Neuronal stem cell (in vitro differentiated cells): ENCODE results near the gene KAT2B.

Experiments
- DNase-seq: peaks from one replicate; pipeline ENCODE4 v3.0.0-alpha.2; 2013; ENCODE audit warnings: low spot score
- H2AFZ ChIP-seq: one replicate; pipeline ENCODE4 v1.6.1; 2013; ENCODE audit warnings: mild to moderate bottlenecking, low read length, inconsistent platforms
- H2AK5ac ChIP-seq: 2 replicates; pipeline ENCODE4 v1.6.1; 2013; ENCODE audit warnings: low read depth, mild to moderate bottlenecking, inconsistent platforms, low read length, moderate library complexity, mixed read lengths
- H2BK120ac ChIP-seq: 2 replicates; pipeline ENCODE4 v1.6.1; 2013; ENCODE audit warnings: low read depth, mild to moderate bottlenecking, inconsistent platforms, low read length, moderate library complexity, mixed read lengths
- H2BK12ac ChIP-seq: one replicate; pipeline ENCODE4 v1.6.1; 2013; ENCODE audit warnings: low read length, inconsistent platforms
- H2BK15ac ChIP-seq: 2 replicates; pipeline ENCODE4 v1.6.1; 2013; ENCODE audit warnings: mild to moderate bottlenecking, low read length, inconsistent platforms, mixed read lengths
- H2BK5ac ChIP-seq: one replicate; pipeline ENCODE4 v1.6.1; 2013; ENCODE audit warnings: inconsistent platforms, mild to moderate bottlenecking, low read length, moderate library complexity
- H3K14ac ChIP-seq: one replicate; pipeline ENCODE4 v1.6.1; 2013; ENCODE audit warnings: low read length, inconsistent platforms
- H3K18ac ChIP-seq: 2 replicates; pipeline ENCODE4 v1.6.1; 2013; ENCODE audit warnings: low read length, inconsistent platforms
- H3K23ac ChIP-seq: 2 replicates; pipeline ENCODE4 v1.6.1; 2013; ENCODE audit warnings: low read depth, mild to moderate bottlenecking, mixed read lengths, low read length, inconsistent platforms; ENCODE audit not compliant: poor library complexity
- H3K27ac ChIP-seq: replicated peaks from 3 replicates; pipeline ENCODE4 v1.5.1; 2013; ENCODE audit warnings: low read length, inconsistent platforms
- H3K27me3 ChIP-seq, 3 experiments: 2 replicates each; pipeline ENCODE4 v1.6.1; 2013; ENCODE audit warnings: low read length in 3 of 3, mild to moderate bottlenecking in 2 of 3, inconsistent platforms in 1 of 3, low read depth in 1 of 3, mixed read lengths in 1 of 3, moderate library complexity in 1 of 3; ENCODE audit not compliant: control insufficient read depth in 3 of 3, insufficient read depth in 3 of 3
- H3K36me3 ChIP-seq, 2 donors: replicated peaks in 1 of 2; 2 replicates each; pipeline ENCODE4 v1.6.1; 2013; ENCODE audit warnings: low read length in 2 of 2; ENCODE audit not compliant: control insufficient read depth in 2 of 2, insufficient read depth in 2 of 2
- H3K4ac ChIP-seq: 2 replicates; pipeline ENCODE4 v1.6.1; 2013; ENCODE audit warnings: inconsistent platforms, mild to moderate bottlenecking, low read length, moderate library complexity
- H3K4me1 ChIP-seq, 2 donors: 1 replicate in 1 of 2; 2 replicates in 1 of 2; pipeline ENCODE4 v1.6.1; 2013; ENCODE audit warnings: low read length in 2 of 2, low read depth in 1 of 2; ENCODE audit not compliant: control insufficient read depth in 2 of 2, insufficient read depth in 1 of 2
- H3K4me2 ChIP-seq: one replicate; pipeline ENCODE4 v1.6.1; 2013; ENCODE audit warnings: mild to moderate bottlenecking, low read length, inconsistent platforms; ENCODE audit not compliant: insufficient read depth, poor library complexity, severe bottlenecking
- H3K4me3 ChIP-seq, 2 donors: 2 replicates each; pipeline ENCODE4 v1.5.1; 2013; ENCODE audit warnings: low read length in 2 of 2, mild to moderate bottlenecking in 2 of 2, inconsistent platforms in 1 of 2, moderate library complexity in 1 of 2
- H3K79me1 ChIP-seq: one replicate; pipeline ENCODE4 v1.6.1; 2013; ENCODE audit warnings: low read depth, mild to moderate bottlenecking, inconsistent platforms, low read length, moderate library complexity
- H3K9ac ChIP-seq: one replicate; pipeline ENCODE4 v1.6.1; 2013; ENCODE audit warnings: mild to moderate bottlenecking, low read depth, low read length, inconsistent platforms; ENCODE audit not compliant: poor library complexity
- H3K9me3 ChIP-seq, 2 donors: replicated peaks in 1 of 2; 2 replicates each; pipeline versions ENCODE3 to v1.6.1; 2013; ENCODE audit warnings: low read length in 2 of 2, mild to moderate bottlenecking in 2 of 2, inconsistent platforms in 1 of 2, low read depth in 1 of 2, mixed read lengths in 1 of 2, moderate library complexity in 1 of 2; ENCODE audit not compliant: control insufficient read depth in 2 of 2, insufficient read depth in 1 of 2
- H4K8ac ChIP-seq: one replicate; pipeline ENCODE4 v1.6.1; 2013; ENCODE audit warnings: low read depth, mild to moderate bottlenecking, inconsistent platforms, low read length, moderate library complexity
- H4K91ac ChIP-seq: one replicate; pipeline ENCODE4 v1.6.1; 2013; ENCODE audit warnings: low read length, low read depth, mild to moderate bottlenecking, inconsistent platforms; ENCODE audit not compliant: poor library complexity
- WGBS, 2 donors: extraction: QIAGEN DNeasy Blood & Tissue Kit; methylation state at CpG; one replicate each; pipeline ENCODE4 v1.1.7; 2013; ENCODE audit warnings: missing lambda C conversion rate in 2 of 2, mixed read lengths in 1 of 2; ENCODE audit not compliant: insufficient read length in 2 of 2, insufficient replicate concordance in 1 of 2; ENCODE audit errors: extremely low coverage in 2 of 2; 5-methylcytosine and 5-hydroxymethylcytosine counted together

The KAT2B gene

GRCh38 chr3:20185679-20186599 lies 145.7 kb downstream of the KAT2B start, which contains the start of gene SGO1:
SGO1 (minus strand) TSS chr3:20186206; CDS start chr3:20184027, 2,179 bp downstream.
- H2BK120ac ChIP-seq, result no peak within 1 kb of the TSS
- no peak within 1 kb of the TSS for H2BK12ac ChIP-seq
- H2BK15ac ChIP-seq, result no peak within 1 kb of the TSS
- no CpG with 5 or more reads among the region's 65 CpGs for WGBS, 2 donors
- H3K4me1 ChIP-seq, result no peaks in the 10 kb centered on the region
- H4K8ac ChIP-seq, result no peak within 1 kb of the TSS
- H3K18ac ChIP-seq, result peak within 1 kb of the TSS; percentile 95
- H3K27me3 ChIP-seq, result peaks cover 0 to 3% (median 0%) of the 10 kb centered on the region in 3 experiments
- no peak within 1 kb of the TSS for H4K91ac ChIP-seq
- H3K14ac ChIP-seq, result peak within 1 kb of the TSS; percentile 84
- no peak within 1 kb of the TSS for H2AK5ac ChIP-seq
- H2BK5ac ChIP-seq, result peak within 1 kb of the TSS; percentile 95
- H3K4me2 ChIP-seq, result peak within 1 kb of the TSS; percentile 55
- H3K4me3 ChIP-seq, result peak within 1 kb of the TSS; percentile 58 to 89
- H3K9me3 ChIP-seq, result no peaks in the 10 kb centered on the region
- H3K4ac ChIP-seq, result no peak within 1 kb of the TSS
- H3K27ac ChIP-seq, result peak within 1 kb of the TSS; percentile 91
- peaks cover 5 to 30% of the 10 kb centered on the region in 2 donors for H3K36me3 ChIP-seq
- peaks cover 2% of the 10 kb centered on the region for H3K79me1 ChIP-seq
- peak within 1 kb of the TSS; percentile 92 for H3K23ac ChIP-seq
- H3K9ac ChIP-seq, result peak within 1 kb of the TSS; percentile 88
- H2AFZ ChIP-seq, result peak within 1 kb of the TSS; percentile 91
- DNase-seq, result peak; percentile 95

DNA sequence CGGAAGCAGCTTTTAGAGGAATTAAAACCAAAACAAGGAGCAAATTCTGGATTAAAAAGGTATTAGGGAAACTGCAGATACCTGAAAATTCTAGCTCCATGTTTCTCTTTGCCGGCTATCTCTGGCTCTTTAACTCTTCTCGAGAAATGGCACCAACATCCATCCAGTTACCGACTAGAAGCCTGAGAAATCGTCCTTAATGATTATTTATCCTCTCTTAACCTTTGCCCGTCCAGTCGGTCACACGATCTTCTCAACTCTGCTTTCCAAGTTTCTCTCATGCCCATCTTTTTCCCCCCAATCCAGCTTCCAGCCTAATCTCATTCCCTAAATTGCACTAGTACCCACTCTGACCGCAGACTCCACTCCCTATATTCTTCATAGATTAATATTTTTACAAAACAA lies 146.4 kb downstream of the KAT2B start:
- WGBS, 2 donors, result no CpG with 5 or more reads among the region's 9 CpGs
- H3K27ac ChIP-seq, result peak overlapping the region; percentile 89
- DNase-seq, result no peak
- no peak overlapping the region for H3K14ac ChIP-seq
- H4K91ac ChIP-seq, result no peak overlapping the region
- H2BK12ac ChIP-seq, result no peak overlapping the region
- no peak overlapping the region for H3K9ac ChIP-seq
- H3K36me3 ChIP-seq, result peaks cover 5 to 24% of the 10 kb centered on the region in 2 donors
- no peak overlapping the region for H4K8ac ChIP-seq
- H3K4ac ChIP-seq, result no peak overlapping the region
- H3K4me1 ChIP-seq, result no peaks in the 10 kb centered on the region
- peak overlapping the region; percentile 91 for H2AFZ ChIP-seq
- H3K27me3 ChIP-seq, result peaks cover 0 to 3% (median 0%) of the 10 kb centered on the region in 3 experiments
- no peaks in the 10 kb centered on the region for H3K9me3 ChIP-seq
- H3K4me2 ChIP-seq, result peak overlapping the region; percentile 55
- H3K4me3 ChIP-seq, result peak overlapping the region; percentile 58 to 84
- H2AK5ac ChIP-seq, result no peak overlapping the region
- no peak overlapping the region for H3K18ac ChIP-seq
- H2BK15ac ChIP-seq, result no peak overlapping the region
- H2BK120ac ChIP-seq, result no peak overlapping the region
- H2BK5ac ChIP-seq, result no peak overlapping the region
- H3K79me1 ChIP-seq, result peaks cover 2% of the 10 kb centered on the region
- H3K23ac ChIP-seq, result no peak overlapping the region

DNA sequence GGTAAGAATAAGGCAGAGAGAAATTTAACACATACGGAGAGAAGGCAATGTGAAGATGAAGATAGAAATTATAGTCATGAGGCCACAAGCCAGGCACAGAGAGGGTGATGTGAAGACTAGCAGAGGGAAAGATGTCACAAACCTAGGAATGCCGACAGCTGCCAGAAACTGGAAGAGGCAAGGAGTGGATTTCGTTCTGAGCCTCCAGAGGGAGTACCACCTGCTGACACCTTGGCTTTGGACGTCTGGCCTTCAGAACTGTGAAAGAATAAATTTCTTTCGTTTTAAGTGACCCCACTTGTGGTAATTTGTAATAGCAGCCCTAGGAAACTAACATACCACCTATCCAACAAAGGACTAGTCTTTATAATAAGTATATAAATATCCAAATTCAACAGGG lies 150.7 kb downstream of the KAT2B start:
- H3K14ac ChIP-seq, result no peak overlapping the region
- peaks cover 0 to 7% (median 0%) of the 10 kb centered on the region in 3 experiments for H3K27me3 ChIP-seq
- H3K23ac ChIP-seq, result no peak overlapping the region
- H4K91ac ChIP-seq, result no peak overlapping the region
- no peaks in the 10 kb centered on the region for H3K36me3 ChIP-seq
- no peak overlapping the region for H2BK15ac ChIP-seq
- H3K18ac ChIP-seq, result no peak overlapping the region
- no CpG with 5 or more reads among the region's 5 CpGs for WGBS, 2 donors
- no peak overlapping the region for H3K9ac ChIP-seq
- H2BK120ac ChIP-seq, result no peak overlapping the region
- H2BK12ac ChIP-seq, result no peak overlapping the region
- no peak overlapping the region for H4K8ac ChIP-seq
- no peaks in the 10 kb centered on the region for H3K79me1 ChIP-seq
- no peak for DNase-seq
- H3K9me3 ChIP-seq, result no peaks in the 10 kb centered on the region
- H2AFZ ChIP-seq, result no peak overlapping the region
- no peak overlapping the region for H3K4me3 ChIP-seq
- no peak overlapping the region for H3K27ac ChIP-seq
- no peaks in the 10 kb centered on the region for H3K4me1 ChIP-seq
- no peak overlapping the region for H3K4ac ChIP-seq
- no peak overlapping the region for H2BK5ac ChIP-seq
- no peak overlapping the region for H3K4me2 ChIP-seq
- H2AK5ac ChIP-seq, result no peak overlapping the region

DNA sequence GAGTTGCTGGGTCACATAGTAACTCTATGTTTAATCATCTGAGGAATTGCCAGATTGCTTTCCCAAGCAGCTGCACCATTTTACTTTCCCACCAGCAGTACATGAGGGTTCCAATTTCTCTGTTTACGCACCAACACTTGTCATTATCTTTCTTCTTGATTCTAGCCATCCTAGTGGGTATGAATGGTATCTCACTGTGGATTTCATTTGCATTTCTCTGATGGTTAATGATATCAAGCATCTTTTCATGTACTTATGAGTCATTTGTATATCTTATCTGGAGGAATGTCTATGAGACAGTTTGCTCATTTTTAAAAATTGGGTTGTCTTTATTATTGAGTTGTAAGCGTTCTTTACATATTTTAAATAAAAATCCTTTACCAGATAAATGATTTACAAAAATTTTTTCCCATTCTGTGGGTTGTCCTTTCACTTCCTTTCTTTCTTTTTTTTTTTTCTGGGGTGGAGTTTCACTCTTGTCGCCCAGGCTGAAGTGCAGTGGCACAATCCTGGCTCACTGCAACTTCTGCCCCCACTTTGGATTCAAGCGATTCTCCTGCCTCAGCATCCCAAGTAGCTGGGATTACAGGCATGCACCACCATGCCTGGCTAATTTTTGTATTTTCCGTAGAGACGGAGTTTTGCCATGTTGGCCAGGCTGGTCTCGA lies 154.7 kb downstream of the KAT2B start:
- H2AFZ ChIP-seq, result no peak overlapping the region
- no peaks in the 10 kb centered on the region for H3K79me1 ChIP-seq
- DNase-seq, result no peak
- no peak overlapping the region for H2AK5ac ChIP-seq
- H2BK15ac ChIP-seq, result no peak overlapping the region
- no CpG with 5 or more reads among the region's 7 CpGs for WGBS, 2 donors
- no peak overlapping the region for H4K8ac ChIP-seq
- no peak overlapping the region for H2BK5ac ChIP-seq
- no peaks in the 10 kb centered on the region for H3K4me1 ChIP-seq
- H3K4me2 ChIP-seq, result no peak overlapping the region
- no peak overlapping the region for H2BK12ac ChIP-seq
- no peaks in the 10 kb centered on the region for H3K36me3 ChIP-seq
- no peak overlapping the region for H3K18ac ChIP-seq
- no peak overlapping the region for H2BK120ac ChIP-seq
- peaks cover 0 to 3% (median 0%) of the 10 kb centered on the region in 3 experiments for H3K27me3 ChIP-seq
- no peak overlapping the region for H3K14ac ChIP-seq
- H3K4ac ChIP-seq, result no peak overlapping the region
- H3K4me3 ChIP-seq, result no peak overlapping the region
- no peaks in the 10 kb centered on the region for H3K9me3 ChIP-seq
- no peak overlapping the region for H4K91ac ChIP-seq
- H3K23ac ChIP-seq, result no peak overlapping the region
- H3K27ac ChIP-seq, result no peak overlapping the region
- H3K9ac ChIP-seq, result no peak overlapping the region
